GM12872 (cell line): ENCODE results near the gene ASB5.

Experiments
- CTCF ChIP-seq: IDR thresholded peaks from 3 replicates; pipeline ENCODE4 v1.5.1; 2011; ENCODE audit warnings: low read depth, mild to moderate bottlenecking, low read length, moderate library complexity; ENCODE audit not compliant: insufficient read depth

ASB5 gene

DNA sequence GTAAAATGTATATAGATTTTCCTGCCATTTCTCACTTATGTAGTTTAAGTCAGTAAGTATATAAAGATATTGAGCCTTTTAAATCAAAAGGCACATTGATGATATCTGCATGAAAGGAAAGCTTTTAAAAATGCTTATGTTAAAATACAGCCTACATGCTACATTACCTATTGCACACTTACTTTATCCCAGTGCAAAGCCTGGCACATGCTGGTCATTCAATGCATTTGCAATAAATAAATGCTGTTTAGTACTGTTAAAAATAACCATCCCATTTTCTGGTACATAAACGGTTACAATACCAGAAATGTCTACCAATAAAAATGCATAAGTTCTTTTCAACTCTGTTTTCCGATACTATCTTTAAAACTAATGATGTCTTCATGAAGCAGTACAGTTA is 51.5 kb downstream of the ASB5 start:
- no peak for TF ChIP-seq CTCF

- TF ChIP-seq CTCF: no peak
Observed at GRCh38 chr4:176210579-176211296, 58.3 kb downstream of the ASB5 start.

DNA sequence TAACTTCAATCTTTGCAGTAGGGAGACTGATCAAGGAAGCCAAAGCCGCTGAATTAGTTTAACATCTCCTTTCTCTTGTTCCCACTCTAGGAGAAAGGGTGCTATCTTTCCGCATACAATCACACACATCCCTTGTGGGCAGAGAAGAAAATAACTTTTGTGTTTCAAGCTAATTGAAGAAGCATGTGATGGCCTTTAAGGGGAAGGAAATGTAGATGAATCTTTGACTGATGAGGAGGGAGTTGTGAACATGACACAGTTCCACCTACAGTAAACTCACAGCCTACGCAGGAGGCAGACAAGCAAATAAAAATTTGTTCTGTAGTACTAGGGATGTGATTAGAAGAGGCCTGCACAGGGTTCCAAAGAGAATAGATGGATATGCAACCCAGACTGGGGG is 58.9 kb downstream of the ASB5 start:
- TF ChIP-seq CTCF: no peak

DNA sequence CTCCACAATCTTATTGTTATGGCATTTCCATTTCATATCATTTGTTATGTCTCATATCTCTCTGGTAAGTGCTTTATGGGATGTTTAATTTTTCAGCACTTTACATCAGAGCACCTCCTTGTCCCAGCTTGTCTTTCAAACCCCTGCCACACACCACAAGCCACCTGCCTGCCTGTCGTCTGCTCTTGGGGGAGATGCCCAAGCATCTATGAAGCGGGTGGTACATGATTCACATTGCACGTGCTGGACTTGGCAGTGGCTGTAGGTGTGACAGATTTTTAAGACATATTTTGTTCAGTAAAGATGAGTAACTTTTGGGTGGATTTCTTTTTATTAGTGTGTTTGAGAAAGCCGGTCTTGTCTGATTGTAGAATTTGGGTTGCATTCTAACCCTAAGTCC is 59.5 kb downstream of the ASB5 start:
- no peak for TF ChIP-seq CTCF

- no peak for TF ChIP-seq CTCF
Observed at GRCh38 chr4:176207839-176208238, 61.2 kb downstream of the ASB5 start.

DNA sequence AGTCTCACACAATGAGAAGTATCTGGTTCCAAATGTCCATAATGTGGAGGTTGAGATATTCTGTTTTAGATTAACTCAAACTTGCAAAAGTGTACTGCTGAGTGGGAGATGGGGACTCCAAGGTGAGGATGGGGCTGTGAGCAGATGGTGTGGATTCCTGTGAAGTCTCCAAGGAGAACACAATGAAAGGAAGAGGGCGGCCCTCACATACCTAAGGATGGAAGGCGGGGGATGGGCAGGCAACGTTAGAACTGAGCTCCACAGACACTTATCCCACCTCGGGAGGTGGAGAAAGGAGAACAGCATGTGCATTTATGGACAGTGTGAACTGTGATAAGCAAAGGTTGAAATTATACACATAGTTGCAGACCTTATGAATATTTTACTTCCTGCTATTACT is 63.7 kb downstream of the ASB5 start:
- no peak for TF ChIP-seq CTCF

- no peak for TF ChIP-seq CTCF
Observed at GRCh38 chr4:176198316-176198903, 70.6 kb downstream of the ASB5 start.
